ENCODE data around the gene KIF7. TPM values are rescaled to one million over a fixed set of nuclear protein-coding genes. Genes with fewer than 3 reads are reported as not detected.

Gene KIF7
- total and polyA plus RNA-seq, 10 of the 15 experiments (the other 5 are each of a cell fraction or from before 2014, with no cell fraction given) = 0.01 to 0.36 (median 0.10) TPM; not detected in 2

GRCh38 chr15:89616228-89616627, 39.0 kb downstream of the KIF7 start:
- ChIA-PET RAD21 (ENCODE audit: unreplicated experiment) (no interaction called here), CTCF (no interaction called here), POLR2A (no interaction called here), SMC1A (ENCODE audit: uncharacterized antibody, unreplicated experiment) (interaction anchor here (1.2 kb wide), 1 partner anchor 9 kb away, joined by 3 read pairs; no protein-coding TSS in a partner anchor)
- no peak overlapping the region for H3K4me2 ChIP-seq (ENCODE audit: control insufficient read depth, insufficient read depth)
- no peaks in the 10 kb centered on the region for H3K79me2 ChIP-seq (ENCODE audit: control insufficient read depth, insufficient read depth, low read length)
- 97% methylated on average over 4 of the region's 4 CpGs for WGBS (ENCODE audit: insufficient coverage, insufficient replicate concordance, low lambda C conversion rate, missing lambda C conversion rate)
- no peak for DNase-seq (ENCODE audit: low read depth, low spot score)
- no peak for FAIRE-seq
- in situ Hi-C loops (cut with MboI) (no loop called here), intact Hi-C loops (cut with micrococcal nuclease; ENCODE audit: unreplicated experiment) (no loop called here)
- no peak overlapping the region for H3K4me3 ChIP-seq
- H3K27me3 ChIP-seq (replicated peaks in 1 of 2; ENCODE audit: control insufficient read depth in 2 of 2, insufficient read depth in 2 of 2, low read length in 1 of 2) = no peaks in the 10 kb centered on the region
- H2AFZ ChIP-seq (ENCODE audit: control insufficient read depth, low read depth, low read length) = no peak overlapping the region
- H3K4me1 ChIP-seq (ENCODE audit: control insufficient read depth, insufficient read depth, low read length) = no peaks in the 10 kb centered on the region
- no peak for ATAC-seq
- no TSS peak for BruUV-seq (replicated peaks)
- TF ChIP-seq PRDM15 (CRISPR knock-in tag; IDR thresholded peaks at IDR 0.05) (no peak), TAF1 (IDR thresholded peaks at IDR 0.05; ENCODE audit: borderline replicate concordance, low read depth, low read length) (no peak), SREBF2 (IDR thresholded peaks at IDR 0.05; ENCODE audit: low read length) (no peak), ZSCAN29 (IDR thresholded peaks at IDR 0.05) (no peak), KLF5 (IDR thresholded peaks at IDR 0.05; ENCODE audit: partially characterized antibody) (no peak), CEBPB (IDR thresholded peaks at IDR 0.05; ENCODE audit: borderline replicate concordance in 1 of 2, low read depth in 2 of 2, low read length in 2 of 2) (no peak), RFX5 (IDR thresholded peaks at IDR 0.05; ENCODE audit: low read depth, low read length) (no peak), ATF2 (IDR thresholded peaks at IDR 0.05; ENCODE audit: low read length) (no peak), SIX5 (IDR thresholded peaks at IDR 0.05; ENCODE audit: low read depth, low read length, severe bottlenecking) (no peak)
- H4K20me1 ChIP-seq (ENCODE audit: control insufficient read depth, insufficient read depth) = no peaks in the 10 kb centered on the region
- H3K36me3 ChIP-seq (ENCODE audit: control insufficient read depth in 2 of 2, insufficient read depth in 2 of 2, low read length in 1 of 2) = peaks cover 18 to 23% of the 10 kb centered on the region in 2 experiments
- H3K9ac ChIP-seq (ENCODE audit: control insufficient read depth, insufficient read depth, low read length) = no peak overlapping the region
- H3K9me3 ChIP-seq (replicated peaks; ENCODE audit: control insufficient read depth, insufficient read depth, low read length) = peaks cover 2% of the 10 kb centered on the region
- H3K27ac ChIP-seq (ENCODE audit: control insufficient read depth, insufficient read depth) = no peak overlapping the region

Measured in GM12878 (cell line).